ENCODE measurements around the gene RECQL5.
"Not testable (repeated sequence)": the region's sequence is repeated elsewhere in the genome, so short reads cannot be mapped to it uniquely, and the experiment has no call there.

The RECQL5 gene

DNA sequence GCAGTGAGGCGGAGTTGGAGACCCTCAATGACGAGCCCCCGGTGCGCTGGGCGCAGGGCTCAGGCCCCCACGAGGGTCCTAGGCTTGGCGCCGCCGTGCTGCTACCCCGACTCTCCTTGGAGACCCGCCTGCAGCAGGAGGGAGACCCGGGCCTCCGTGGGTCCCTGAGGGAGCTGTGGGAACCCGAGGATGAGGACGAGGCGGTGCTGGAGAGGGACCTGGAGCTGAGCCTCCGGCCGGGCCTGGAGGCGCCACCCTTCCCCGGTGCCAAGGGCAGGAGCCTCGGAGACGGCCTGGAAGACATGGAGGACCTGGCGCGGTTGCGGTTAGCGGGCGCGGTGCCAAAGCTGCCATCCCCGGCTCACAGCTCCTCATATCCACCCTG is 77.0 kb downstream of the RECQL5 start:
- DNase-seq: no peak

GRCh38 chr17:75589012-75589918 is 77.7 kb downstream of the RECQL5 start:
- peak; percentile 81 for DNase-seq

- no peak for DNase-seq
Observed at GRCh38 chr17:75588596-75589011, 78.3 kb downstream of the RECQL5 start.

DNA sequence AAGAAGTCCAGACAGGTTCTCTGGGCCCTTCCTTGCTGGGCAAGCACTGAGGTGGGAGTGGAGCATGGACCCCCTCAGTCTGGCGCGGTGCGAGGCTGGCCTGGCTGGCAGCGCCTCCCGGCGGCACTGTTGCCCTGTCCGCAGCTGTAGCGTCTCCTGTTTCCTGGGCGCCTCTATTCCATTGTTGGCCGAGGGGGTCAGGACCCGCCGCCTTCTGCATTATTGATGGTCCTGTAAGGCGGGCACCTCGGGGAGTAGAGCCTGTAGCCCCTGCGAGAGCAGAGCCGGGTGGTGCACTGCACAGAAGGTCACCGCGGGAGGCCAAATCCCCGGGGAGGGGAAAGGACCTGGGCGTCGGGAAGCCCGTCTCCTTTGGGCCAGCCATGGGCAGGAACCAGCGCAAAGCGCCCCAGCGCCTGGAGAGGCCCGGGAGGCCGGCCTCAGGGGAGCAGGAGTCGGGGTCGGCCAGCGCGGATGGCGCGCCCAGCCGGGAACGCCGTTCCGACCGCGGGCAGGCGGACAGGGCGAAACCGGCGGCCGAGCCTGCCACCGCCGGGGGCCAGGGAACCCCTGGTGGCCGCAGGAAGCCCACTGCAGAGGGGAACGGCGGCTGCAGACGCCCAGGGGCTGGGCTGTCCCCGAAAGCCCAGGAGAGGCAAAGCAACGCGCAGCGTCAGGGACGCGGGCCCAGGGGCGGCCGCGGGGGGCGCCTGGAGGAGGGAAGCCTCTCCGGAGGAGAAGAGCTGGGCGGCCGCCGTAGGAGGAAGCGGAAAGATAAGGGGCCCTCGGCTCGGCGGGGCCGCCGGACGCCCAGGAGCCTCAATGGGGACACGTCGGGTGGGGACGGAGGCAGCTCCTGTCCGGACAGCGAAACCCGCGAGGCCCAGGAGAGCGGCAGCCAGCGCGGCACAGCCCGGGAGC is 79.0 kb downstream of the RECQL5 start, which contains the start of gene MYO15B:
Gene MYO15B (plus strand): TSS at position 126 of the 921 bp plus-strand sequence. CDS start 258 bp downstream, at position 384.
- peak; percentile 57 for DNase-seq

- no peak for DNase-seq
Observed at GRCh38 chr17:75584849-75585175, 82.1 kb downstream of the RECQL5 start.

- DNase-seq: not testable (repeated sequence)
Observed at GRCh38 chr17:75583197-75583596, 83.8 kb downstream of the RECQL5 start.

DNA sequence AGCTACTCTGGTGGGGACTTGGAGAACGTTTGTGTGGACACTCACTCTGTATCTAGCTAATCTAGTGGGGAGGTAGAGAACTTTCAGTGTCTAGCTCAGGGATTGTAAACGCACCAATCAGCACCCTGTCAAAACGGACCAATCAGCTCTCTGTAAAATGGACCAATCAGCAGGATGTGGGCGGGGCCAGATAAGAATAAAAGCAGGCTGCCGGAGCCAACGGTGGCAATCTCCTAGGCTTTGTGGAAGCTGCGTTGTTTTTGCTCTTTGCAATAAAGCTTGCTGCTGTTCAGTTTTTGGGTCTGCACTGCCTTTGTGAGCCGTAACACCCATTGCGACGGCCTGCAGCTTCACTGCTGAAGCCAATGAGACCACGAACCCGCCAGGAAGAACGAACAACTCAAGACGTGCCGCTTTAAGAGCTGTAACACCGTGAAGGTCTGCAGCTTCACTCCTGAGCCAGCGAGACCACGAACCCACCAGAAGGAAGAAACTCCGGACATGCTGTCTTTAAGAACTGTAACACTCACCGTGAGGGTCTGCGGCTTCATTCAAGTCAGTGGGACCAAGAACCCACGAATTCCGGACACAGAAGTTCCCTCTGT is 85.7 kb downstream of the RECQL5 start:
- DNase-seq: not testable (repeated sequence)
